ENCODE results near the gene CRAT. TPM values are rescaled to one million over a fixed set of nuclear protein-coding genes. Genes with fewer than 3 reads are reported as not detected.
A peak's percentile ranks its signal among the peaks of the same experiment; 100 is the strongest.

CRAT gene
- total RNA-seq, 3 donors from 2014 or later = 62.0 to 86.5 (median 71.2) TPM

DNA sequence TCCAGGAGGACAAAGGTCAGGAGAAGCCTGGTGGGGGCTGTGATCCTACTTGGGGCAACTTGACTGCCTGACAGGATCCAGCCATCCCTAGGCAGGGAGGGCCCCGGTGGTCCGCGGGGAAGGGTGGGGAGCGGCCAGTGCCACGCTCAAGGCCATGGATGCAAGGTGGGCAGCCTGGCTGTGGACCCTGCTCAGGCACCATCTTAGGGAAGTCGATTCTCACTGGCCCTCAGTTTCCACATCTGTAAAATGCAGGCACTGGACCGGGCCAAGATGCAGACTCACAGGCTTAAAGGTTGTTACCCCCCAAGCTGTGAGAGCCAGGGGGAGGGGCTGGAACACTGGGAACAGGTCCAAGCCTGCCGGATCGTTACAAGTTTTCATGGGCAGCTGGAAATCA lies 38.4 kb downstream of the CRAT start:
- Histone ChIP-seq H3K4me3 (no peak overlapping the region), H3K9me3 (no peaks in the 10 kb centered on the region), H3K4me1 (ENCODE audit: low read depth) (peaks cover 17% of the 10 kb centered on the region), H3K36me3 (ENCODE audit: low read depth) (no peaks in the 10 kb centered on the region)
- TF ChIP-seq, protein P1, sequence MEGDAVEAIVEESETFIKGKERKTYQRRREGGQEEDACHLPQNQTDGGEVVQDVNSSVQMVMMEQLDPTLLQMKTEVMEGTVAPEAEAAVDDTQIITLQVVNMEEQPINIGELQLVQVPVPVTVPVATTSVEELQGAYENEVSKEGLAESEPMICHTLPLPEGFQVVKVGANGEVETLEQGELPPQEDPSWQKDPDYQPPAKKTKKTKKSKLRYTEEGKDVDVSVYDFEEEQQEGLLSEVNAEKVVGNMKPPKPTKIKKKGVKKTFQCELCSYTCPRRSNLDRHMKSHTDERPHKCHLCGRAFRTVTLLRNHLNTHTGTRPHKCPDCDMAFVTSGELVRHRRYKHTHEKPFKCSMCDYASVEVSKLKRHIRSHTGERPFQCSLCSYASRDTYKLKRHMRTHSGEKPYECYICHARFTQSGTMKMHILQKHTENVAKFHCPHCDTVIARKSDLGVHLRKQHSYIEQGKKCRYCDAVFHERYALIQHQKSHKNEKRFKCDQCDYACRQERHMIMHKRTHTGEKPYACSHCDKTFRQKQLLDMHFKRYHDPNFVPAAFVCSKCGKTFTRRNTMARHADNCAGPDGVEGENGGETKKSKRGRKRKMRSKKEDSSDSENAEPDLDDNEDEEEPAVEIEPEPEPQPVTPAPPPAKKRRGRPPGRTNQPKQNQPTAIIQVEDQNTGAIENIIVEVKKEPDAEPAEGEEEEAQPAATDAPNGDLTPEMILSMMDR (IDR thresholded peaks at IDR 0.05) = no peak
- DNase-seq (peak in 1 of 3 donors; percentile 25), ATAC-seq (no peak)
- intact Hi-C loops (cut with DNase I, micrococcal nuclease) = no loop called here

DNA sequence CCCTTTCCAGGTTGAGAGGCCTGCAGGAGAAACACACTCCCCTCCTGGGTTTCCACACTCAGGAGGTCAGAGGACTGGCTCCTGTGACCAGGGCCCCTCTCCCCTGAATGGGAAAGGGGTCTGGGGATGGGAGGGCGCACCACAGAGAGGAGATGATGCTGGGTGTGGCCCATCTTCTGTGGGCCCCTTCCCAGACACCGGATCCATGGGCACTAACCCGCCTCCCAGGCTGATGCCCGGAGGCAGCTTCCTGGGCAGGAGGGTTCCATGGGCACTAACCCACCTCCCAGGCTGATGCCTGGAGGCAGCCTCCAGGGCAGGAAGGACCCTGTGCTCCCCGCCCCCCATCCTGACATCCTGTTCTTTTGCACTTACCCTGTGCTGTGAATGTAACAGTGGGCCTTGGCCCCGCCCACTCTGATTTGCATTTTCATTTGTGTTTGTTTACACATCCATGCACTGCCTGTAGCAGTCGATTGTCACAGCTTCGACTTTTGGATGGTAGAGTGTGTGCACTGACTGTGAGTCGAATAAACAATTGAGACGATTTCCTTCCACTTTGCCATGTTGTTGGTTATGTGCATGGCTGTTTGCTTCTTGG lies 39.0 kb downstream of the CRAT start:
- Histone ChIP-seq H3K9me3 (no peaks in the 10 kb centered on the region), H3K36me3 (ENCODE audit: low read depth) (no peaks in the 10 kb centered on the region), H3K4me3 (no peak overlapping the region), H3K4me1 (ENCODE audit: low read depth) (peaks cover 14% of the 10 kb centered on the region)
- no peak for ATAC-seq
- DNase-seq = peak in 2 of 3 donors; percentile 38 to 39
- TF ChIP-seq, protein P1 (IDR thresholded peaks at IDR 0.05) = no peak
- intact Hi-C loops (cut with DNase I, micrococcal nuclease) = no loop called here

- H3K36me3 ChIP-seq (ENCODE audit: low read depth) = no peaks in the 10 kb centered on the region
- intact Hi-C loops (cut with DNase I, micrococcal nuclease) = no loop called here
- ATAC-seq = no peak
- DNase-seq = peak in 1 of 3 donors; percentile 25
- TF ChIP-seq, protein P1 (IDR thresholded peaks at IDR 0.05) = no peak
- no peak overlapping the region for H3K4me3 ChIP-seq
- no peaks in the 10 kb centered on the region for H3K9me3 ChIP-seq
- peaks cover 7% of the 10 kb centered on the region for H3K4me1 ChIP-seq (ENCODE audit: low read depth)
Observed at GRCh38 chr9:129070696-129071525, 39.7 kb downstream of the CRAT start.

GRCh38 chr9:129069862-129070641 lies 40.5 kb downstream of the CRAT start:
- peak; percentile 27 for ATAC-seq
- DNase-seq = peak in 1 of 3 donors; percentile 50
- intact Hi-C loops (cut with DNase I, micrococcal nuclease) = no loop called here
- peaks cover 5% of the 10 kb centered on the region for H3K4me1 ChIP-seq (ENCODE audit: low read depth)
- no peaks in the 10 kb centered on the region for H3K9me3 ChIP-seq
- H3K36me3 ChIP-seq (ENCODE audit: low read depth) = peaks cover 5% of the 10 kb centered on the region
- no peak overlapping the region for H3K4me3 ChIP-seq
- TF ChIP-seq, protein P1 (IDR thresholded peaks at IDR 0.05) = no peak

- DNase-seq = peak; percentile 61 to 84 (median 69)
- peak; percentile 80 for ATAC-seq
- TF ChIP-seq, protein P1 (IDR thresholded peaks at IDR 0.05) = no peak
- peaks cover 7% of the 10 kb centered on the region for H3K36me3 ChIP-seq (ENCODE audit: low read depth)
- no peak overlapping the region for H3K4me3 ChIP-seq
- intact Hi-C loops (cut with DNase I, micrococcal nuclease) = no loop called here
- H3K9me3 ChIP-seq = no peaks in the 10 kb centered on the region
- H3K4me1 ChIP-seq (ENCODE audit: low read depth) = peaks cover 5% of the 10 kb centered on the region
Observed at GRCh38 chr9:129068990-129069861, 41.4 kb downstream of the CRAT start.
